Endodermal cell (in vitro differentiated cells): ENCODE data around the gene SHC1. TPM values are rescaled to one million over a fixed set of nuclear protein-coding genes. Genes with fewer than 3 reads are reported as not detected.

Experiments used
- DNase-seq: peaks from one replicate; pipeline ENCODE4 v3.0.0-alpha.2; 2017
- H3K27ac ChIP-seq: 2 replicates; pipeline ENCODE4 v1.5.1; 2013; ENCODE audit warnings: mild to moderate bottlenecking, low read depth, low read length, moderate library complexity
- H3K27me3 ChIP-seq: 2 replicates; pipeline ENCODE4 v1.6.1; 2013; ENCODE audit warnings: mild to moderate bottlenecking, low read length, moderate library complexity; ENCODE audit not compliant: insufficient read depth, control insufficient read depth, poor library complexity, severe bottlenecking
- H3K36me3 ChIP-seq: 2 replicates; pipeline ENCODE4 v1.7.0; 2013; ENCODE audit warnings: mild to moderate bottlenecking, low read length, moderate library complexity; ENCODE audit not compliant: control insufficient read depth, insufficient read depth
- H3K4me1 ChIP-seq: one replicate; pipeline ENCODE4 v1.7.0; 2013; ENCODE audit warnings: low read length; ENCODE audit not compliant: control insufficient read depth, insufficient read depth
- H3K4me3 ChIP-seq: 2 replicates; pipeline ENCODE4 v1.5.1; 2013; ENCODE audit warnings: mild to moderate bottlenecking, low read length, moderate library complexity
- H3K9ac ChIP-seq: 2 replicates; pipeline ENCODE4 v1.6.1; 2013; ENCODE audit warnings: mild to moderate bottlenecking, low read length, moderate library complexity; ENCODE audit not compliant: poor library complexity, severe bottlenecking; ENCODE audit errors: extremely low read depth
- H3K9me3 ChIP-seq: 2 replicates; pipeline ENCODE4 v1.6.1; 2013; ENCODE audit warnings: mild to moderate bottlenecking, low read length, moderate library complexity; ENCODE audit not compliant: control insufficient read depth
- H3K27ac Mint-ChIP-seq: 2 replicates; pipeline ENCODE4 v1.8.0; 2020; ENCODE audit warnings: mixed read lengths
- H3K27me3 Mint-ChIP-seq: 2 replicates; pipeline ENCODE4 v1.8.0; 2021; ENCODE audit warnings: mild to moderate bottlenecking, mixed read lengths; ENCODE audit not compliant: insufficient read depth
- H3K36me3 Mint-ChIP-seq: 2 replicates; pipeline ENCODE4 v1.8.0; 2020; ENCODE audit warnings: low read depth, mixed read lengths
- H3K4me1 Mint-ChIP-seq: 2 replicates; pipeline ENCODE4 v1.8.0; 2020; ENCODE audit warnings: mixed read lengths
- H3K4me3 Mint-ChIP-seq: 2 replicates; pipeline ENCODE4 v1.8.0; 2020; ENCODE audit warnings: mild to moderate bottlenecking, moderate library complexity, mixed read lengths
- H3K9me3 Mint-ChIP-seq: 2 replicates; pipeline ENCODE4 v1.8.0; 2020; ENCODE audit warnings: mild to moderate bottlenecking, mixed read lengths
- CTCF ChIP-seq: fragments of 200-600 bp; sonication (generic); conservative IDR thresholded peaks from 2 replicates; pipeline ENCODE4 v1.5.0; 2021; ENCODE audit warnings: antibody characterized with exemption, mild to moderate bottlenecking
- WGBS, 2 experiments: methylation state at CpG; one replicate each; pipeline versions ENCODE4 v1.1.5 to v1.1.7; 2013; ENCODE audit warnings: missing lambda C conversion rate in 2 of 2, mixed read lengths in 1 of 2; ENCODE audit not compliant: insufficient coverage in 1 of 2, insufficient read length in 1 of 2; 5-methylcytosine and 5-hydroxymethylcytosine counted together
- total RNA-seq, 2 donors: library from RNA; stranded (reverse); fragmentation: NEBNext Ultra II Directional in 1 of 2; extraction: Animal tissue kit (Norgen Biotek cat#: 25700) in 1 of 2; gene quantifications; 2 replicates in 1 of 2; 3 replicates in 1 of 2; pipeline ENCODE4 v1.2.1, GENCODE V29; 2021

The SHC1 gene
- total RNA-seq, 2 donors from 2014 or later, result 157 to 231 TPM

- H3K27ac ChIP-seq, result peak within 1 kb of the TSS; percentile 93
- no peaks in the 10 kb centered on the region for H3K9me3 Mint-ChIP-seq
- peaks cover 58% of the 10 kb centered on the region for H3K36me3 ChIP-seq
- 1% methylated on average over 24 to 93 of the region's 93 CpGs for WGBS, 2 experiments
- H3K9ac ChIP-seq, result peak within 1 kb of the TSS; percentile 68
- H3K27me3 ChIP-seq, result no peaks in the 10 kb centered on the region
- H3K4me3 Mint-ChIP-seq, result peak within 1 kb of the TSS; percentile 77
- H3K4me3 ChIP-seq, result peak within 1 kb of the TSS; percentile 98
- peak; percentile 74 for TF ChIP-seq CTCF
- H3K36me3 Mint-ChIP-seq, result peaks cover 41% of the 10 kb centered on the region
- no peaks in the 10 kb centered on the region for H3K27me3 Mint-ChIP-seq
- H3K4me1 ChIP-seq, result peaks cover 6% of the 10 kb centered on the region
- peak; percentile 93 for DNase-seq
- peaks cover 30% of the 10 kb centered on the region for H3K4me1 Mint-ChIP-seq
- H3K27ac Mint-ChIP-seq, result peak within 1 kb of the TSS; percentile 82
- H3K9me3 ChIP-seq, result no peaks in the 10 kb centered on the region
Observed at GRCh38 chr1:154961207-154962155, 9.1 kb downstream of the SHC1 start, which contains the start of gene PYGO2. PYGO2 (minus strand) TSS chr1:154961782; CDS start chr1:154961576, 206 bp downstream.

GRCh38 chr1:154960446-154961136, 10.0 kb downstream of the SHC1 start:
- H3K36me3 ChIP-seq, result peaks cover 49% of the 10 kb centered on the region
- peaks cover 35% of the 10 kb centered on the region for H3K4me1 Mint-ChIP-seq
- H3K36me3 Mint-ChIP-seq, result peaks cover 33% of the 10 kb centered on the region
- 75 to 82% methylated on average over 10 of the region's 10 CpGs for WGBS, 2 experiments
- peak overlapping the region; percentile 77 for H3K4me3 Mint-ChIP-seq
- H3K4me3 ChIP-seq, result peak overlapping the region; percentile 98
- no peaks in the 10 kb centered on the region for H3K9me3 Mint-ChIP-seq
- H3K27ac ChIP-seq, result no peak overlapping the region
- peak overlapping the region; percentile 82 for H3K27ac Mint-ChIP-seq
- H3K9ac ChIP-seq, result peak overlapping the region; percentile 68
- no peaks in the 10 kb centered on the region for H3K9me3 ChIP-seq
- no peak for DNase-seq
- TF ChIP-seq CTCF, result no peak
- H3K4me1 ChIP-seq, result peaks cover 6% of the 10 kb centered on the region
- no peaks in the 10 kb centered on the region for H3K27me3 ChIP-seq
- no peaks in the 10 kb centered on the region for H3K27me3 Mint-ChIP-seq

GRCh38 chr1:154959426-154959780, 11.1 kb downstream of the SHC1 start:
- H3K4me1 ChIP-seq, result peaks cover 13% of the 10 kb centered on the region
- no peak overlapping the region for H3K27ac ChIP-seq
- no peak overlapping the region for H3K9ac ChIP-seq
- H3K36me3 ChIP-seq, result peaks cover 39% of the 10 kb centered on the region
- WGBS, 2 experiments, result 98 to 100% methylated on average over 1 to 7 of the region's 7 CpGs
- no peaks in the 10 kb centered on the region for H3K9me3 ChIP-seq
- peak overlapping the region; percentile 77 for H3K4me3 Mint-ChIP-seq
- no peak for DNase-seq
- H3K4me1 Mint-ChIP-seq, result peaks cover 45% of the 10 kb centered on the region
- no peaks in the 10 kb centered on the region for H3K27me3 Mint-ChIP-seq
- H3K27ac Mint-ChIP-seq, result no peak overlapping the region
- TF ChIP-seq CTCF, result no peak
- no peak overlapping the region for H3K4me3 ChIP-seq
- H3K9me3 Mint-ChIP-seq, result no peaks in the 10 kb centered on the region
- peaks cover 23% of the 10 kb centered on the region for H3K36me3 Mint-ChIP-seq
- H3K27me3 ChIP-seq, result no peaks in the 10 kb centered on the region
